RWPE1 (cell line): ENCODE data around the gene TSPAN9.

Experiments
- CTCF ChIA-PET: fragments of 350-600 bp; sonication (Branson Sonifier 250); formaldehyde crosslinking; extraction: SDS; loops from one replicate; lab custom pipeline; 2021; lab: Yijun Ruan, JAX
- POLR2A ChIA-PET: fragments of 400-600 bp; formaldehyde crosslinking; extraction: SDS; loops from one replicate; lab custom pipeline; 2020; ENCODE audit warnings: antibody characterized with exemption; ENCODE audit not compliant: low non-redundant PET; lab: Yijun Ruan, JAX
- DNase-seq: peaks from one replicate; pipeline ENCODE4 v3.0.0; 2012; ENCODE audit warnings: low spot score
- H3K27ac ChIP-seq: fragments of 450-650 bp; 2 replicates; pipeline ENCODE4 v1.5.1; 2017
- CTCF ChIP-seq: fragments of 450-650 bp; conservative IDR thresholded peaks from 2 replicates; pipeline ENCODE4 v1.5.1; 2017; ENCODE audit warnings: low read depth, mild to moderate bottlenecking

The TSPAN9 gene

GRCh38 chr12:3043406-3043805 lies 33.8 kb upstream of the TSPAN9 start:
- H3K27ac ChIP-seq = no peak overlapping the region
- TF ChIP-seq CTCF = no peak
- no peak for DNase-seq
- CTCF ChIA-PET = no interaction called here
- POLR2A ChIA-PET = no interaction called here

DNA sequence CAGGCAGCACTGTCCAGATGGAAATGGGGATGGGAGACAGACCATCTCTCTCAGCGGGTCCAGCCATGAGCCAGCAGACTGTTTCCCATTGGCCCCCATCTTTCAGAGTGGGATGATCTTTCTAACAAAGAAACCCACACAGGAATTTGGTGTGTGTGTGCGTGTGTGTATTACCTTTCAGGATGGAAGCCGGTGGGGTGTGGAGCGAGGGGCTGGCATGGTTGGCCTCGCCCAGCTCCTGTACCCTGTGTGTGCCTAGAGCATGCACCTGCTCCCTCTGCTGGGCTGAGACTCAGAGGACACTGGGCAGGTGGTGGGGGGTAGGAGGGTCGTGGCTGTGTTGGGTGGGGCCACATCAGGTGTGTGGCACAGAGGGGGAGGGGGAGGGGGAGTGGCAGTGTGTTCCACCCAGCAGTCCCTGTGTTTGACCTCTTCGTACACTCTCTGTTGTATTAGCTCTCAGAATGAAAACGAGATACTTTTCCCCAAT lies 33.0 kb upstream of the TSPAN9 start:
- POLR2A ChIA-PET = no interaction called here
- no peak overlapping the region for H3K27ac ChIP-seq
- TF ChIP-seq CTCF = no peak
- CTCF ChIA-PET = no interaction called here
- no peak for DNase-seq

GRCh38 chr12:3045494-3045893 lies 31.7 kb upstream of the TSPAN9 start:
- ChIA-PET POLR2A (no interaction called here), CTCF (no interaction called here)
- TF ChIP-seq CTCF = no peak
- DNase-seq = no peak
- H3K27ac ChIP-seq = no peak overlapping the region

DNA sequence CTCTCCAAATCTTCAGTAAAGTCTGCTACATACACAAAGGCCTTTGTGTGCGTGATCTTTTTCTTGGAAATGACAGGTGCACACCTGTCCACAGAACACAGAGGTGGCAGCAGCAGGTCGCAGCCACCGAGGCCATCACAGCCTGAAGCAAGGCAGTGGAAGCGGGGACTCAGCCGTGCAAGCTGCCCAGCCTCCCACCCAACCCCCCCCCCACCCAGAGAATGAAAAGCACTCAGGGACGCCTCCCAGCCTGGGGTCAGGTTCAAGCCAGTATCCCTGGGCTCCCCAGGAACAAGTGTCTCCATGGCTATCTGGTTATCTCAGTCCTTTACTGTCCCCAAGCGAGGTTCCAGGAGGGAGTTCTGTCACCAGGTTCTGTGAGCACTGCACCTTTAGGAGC lies 31.2 kb upstream of the TSPAN9 start:
- no peak for TF ChIP-seq CTCF
- no peak overlapping the region for H3K27ac ChIP-seq
- no peak for DNase-seq
- POLR2A ChIA-PET = no interaction called here
- CTCF ChIA-PET = no interaction called here

DNA sequence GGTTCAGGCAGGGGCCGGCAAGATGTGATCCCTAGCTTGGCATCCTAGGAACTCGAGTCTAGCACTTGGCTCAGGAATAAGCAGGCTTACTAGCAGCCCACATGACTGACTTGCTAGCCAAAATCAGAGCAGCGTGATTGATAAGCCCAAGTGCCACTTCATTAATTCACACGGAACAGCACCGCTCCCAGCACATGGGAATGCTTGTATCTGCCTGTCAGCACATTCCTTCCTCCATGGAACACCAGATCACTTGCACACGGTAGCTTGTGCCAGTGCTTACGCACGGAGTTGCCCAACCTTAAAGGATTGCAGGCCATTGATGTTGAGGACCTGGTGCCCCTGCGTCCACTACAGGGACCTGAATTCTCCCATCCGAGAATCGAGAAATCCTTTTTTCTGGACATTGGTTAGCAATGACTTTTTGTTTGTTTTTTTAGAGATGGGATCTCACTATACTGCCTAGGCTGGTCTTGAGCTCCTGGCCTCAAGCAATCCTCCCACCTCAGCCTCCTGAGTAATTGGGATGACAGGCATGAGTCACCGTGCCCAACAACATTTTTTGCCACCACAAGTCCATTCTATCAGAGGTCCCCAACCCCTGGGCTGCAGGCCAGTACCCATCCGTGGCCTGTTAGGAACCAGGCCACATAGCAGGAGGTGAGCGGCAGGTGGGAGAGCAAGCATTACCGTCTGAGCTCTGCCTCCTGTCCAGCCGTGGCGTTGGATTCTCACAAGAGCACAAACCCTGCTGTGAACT lies 30.6 kb upstream of the TSPAN9 start:
- no peak overlapping the region for H3K27ac ChIP-seq
- POLR2A ChIA-PET = no interaction called here
- CTCF ChIA-PET = interaction anchor here (0.6 to 0.7 kb wide), 2 partner anchors 18 to 229 kb away, joined by 3 read pairs; no protein-coding TSS in a partner anchor
- no peak for DNase-seq
- no peak for TF ChIP-seq CTCF

DNA sequence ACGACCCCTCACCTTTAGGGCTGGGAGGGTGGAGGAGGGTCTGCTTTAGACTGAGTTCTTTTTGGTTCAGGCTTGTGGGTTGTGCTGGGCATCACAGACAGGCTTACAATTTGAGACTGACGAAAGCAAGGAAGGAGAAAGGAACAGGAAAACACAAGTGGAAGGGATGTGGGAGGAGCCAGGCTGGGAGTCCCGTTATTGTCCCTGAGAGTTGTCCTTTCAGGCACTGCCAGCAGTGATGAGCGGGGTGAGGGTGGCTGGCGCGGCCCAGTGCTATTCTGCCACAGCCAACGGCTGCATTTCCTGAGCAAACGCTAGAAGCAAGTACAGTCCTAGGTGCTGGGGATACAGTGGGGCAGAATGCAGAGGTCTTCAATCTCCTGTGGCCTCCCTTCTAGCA lies 29.2 kb upstream of the TSPAN9 start:
- POLR2A ChIA-PET = no interaction called here
- CTCF ChIA-PET = no interaction called here
- H3K27ac ChIP-seq = no peak overlapping the region
- no peak for TF ChIP-seq CTCF
- DNase-seq = no peak
